Type B pancreatic cell (in vitro differentiated cells): ENCODE measurements around the gene TCF4. TPM values are rescaled to one million over a fixed set of nuclear protein-coding genes. Genes with fewer than 3 reads are reported as not detected.

Experiments used
- DNase-seq: peaks from one replicate; pipeline ENCODE4 v3.0.0; 2021; ENCODE audit warnings: mixed read lengths; ENCODE audit not compliant: unreplicated experiment; ENCODE audit errors: extremely low spot score
- H3K27ac Mint-ChIP-seq: 2 replicates; pipeline ENCODE4 v1.8.0; 2021; ENCODE audit warnings: mild to moderate bottlenecking, mixed read lengths
- H3K27me3 Mint-ChIP-seq: 2 replicates; pipeline ENCODE4 v1.8.0; 2021; ENCODE audit warnings: mixed read lengths
- H3K36me3 Mint-ChIP-seq: 2 replicates; pipeline ENCODE4 v1.8.0; 2021; ENCODE audit warnings: mixed read lengths
- H3K4me1 Mint-ChIP-seq: one replicate; pipeline ENCODE4 v1.8.0; 2021; ENCODE audit warnings: mixed read lengths; ENCODE audit not compliant: unreplicated experiment
- H3K4me3 Mint-ChIP-seq: 2 replicates; pipeline ENCODE4 v1.8.0; 2021; ENCODE audit warnings: mild to moderate bottlenecking, mixed read lengths
- H3K9me3 Mint-ChIP-seq: 2 replicates; pipeline ENCODE4 v1.8.0; 2021; ENCODE audit warnings: mixed read lengths
- total RNA-seq: library from RNA; stranded (reverse); gene quantifications from 2 replicates; pipeline ENCODE4 v1.2.1, GENCODE V29; 2021; ENCODE audit warnings: low replicate concordance
- TF ChIP-seq, protein P1 (sequence below): fragments of 200-600 bp; sonication (generic); conservative IDR thresholded peaks from 2 replicates; pipeline ENCODE4 v1.5.0; 2021; ENCODE audit warnings: antibody characterized with exemption, mild to moderate bottlenecking

Gene TCF4
- total RNA-seq, 1 donor from 2014 or later, result 189 TPM

- Mint-ChIP-seq H3K36me3 (peaks cover 16% of the 10 kb centered on the region), H3K27ac (no peak overlapping the region), H3K4me3 (no peak overlapping the region), H3K9me3 (no peaks in the 10 kb centered on the region), H3K27me3 (no peaks in the 10 kb centered on the region), H3K4me1 (peaks cover 35% of the 10 kb centered on the region)
- TF ChIP-seq, protein P1, sequence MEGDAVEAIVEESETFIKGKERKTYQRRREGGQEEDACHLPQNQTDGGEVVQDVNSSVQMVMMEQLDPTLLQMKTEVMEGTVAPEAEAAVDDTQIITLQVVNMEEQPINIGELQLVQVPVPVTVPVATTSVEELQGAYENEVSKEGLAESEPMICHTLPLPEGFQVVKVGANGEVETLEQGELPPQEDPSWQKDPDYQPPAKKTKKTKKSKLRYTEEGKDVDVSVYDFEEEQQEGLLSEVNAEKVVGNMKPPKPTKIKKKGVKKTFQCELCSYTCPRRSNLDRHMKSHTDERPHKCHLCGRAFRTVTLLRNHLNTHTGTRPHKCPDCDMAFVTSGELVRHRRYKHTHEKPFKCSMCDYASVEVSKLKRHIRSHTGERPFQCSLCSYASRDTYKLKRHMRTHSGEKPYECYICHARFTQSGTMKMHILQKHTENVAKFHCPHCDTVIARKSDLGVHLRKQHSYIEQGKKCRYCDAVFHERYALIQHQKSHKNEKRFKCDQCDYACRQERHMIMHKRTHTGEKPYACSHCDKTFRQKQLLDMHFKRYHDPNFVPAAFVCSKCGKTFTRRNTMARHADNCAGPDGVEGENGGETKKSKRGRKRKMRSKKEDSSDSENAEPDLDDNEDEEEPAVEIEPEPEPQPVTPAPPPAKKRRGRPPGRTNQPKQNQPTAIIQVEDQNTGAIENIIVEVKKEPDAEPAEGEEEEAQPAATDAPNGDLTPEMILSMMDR, result no peak
- no peak for DNase-seq
Measured at GRCh38 chr18:55508651-55509050, 79.3 kb downstream of the TCF4 start.

DNA sequence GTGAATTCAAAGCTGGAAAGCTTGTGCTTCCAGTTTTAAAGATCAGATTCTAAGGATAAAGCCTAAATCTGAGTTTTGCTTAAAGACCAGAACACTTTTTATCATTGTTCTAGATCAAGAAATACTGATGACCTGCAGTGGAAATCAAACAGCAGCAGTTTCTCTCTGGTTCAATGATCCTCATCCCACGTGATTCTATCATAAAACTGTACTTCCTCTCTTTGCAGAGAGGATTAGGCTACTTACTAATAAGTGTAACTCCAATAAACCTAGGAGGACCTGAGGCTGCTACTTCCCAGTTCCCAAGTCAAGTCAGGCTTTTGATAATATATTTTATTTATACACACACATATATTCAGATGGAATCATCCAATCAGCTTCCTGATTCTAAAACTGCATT is 81.9 kb downstream of the TCF4 start:
- DNase-seq, result no peak
- Mint-ChIP-seq H3K27ac (no peak overlapping the region), H3K9me3 (no peaks in the 10 kb centered on the region), H3K4me1 (peaks cover 50% of the 10 kb centered on the region), H3K36me3 (peaks cover 16% of the 10 kb centered on the region), H3K4me3 (no peak overlapping the region), H3K27me3 (no peaks in the 10 kb centered on the region)
- TF ChIP-seq, protein P1, result no peak

DNA sequence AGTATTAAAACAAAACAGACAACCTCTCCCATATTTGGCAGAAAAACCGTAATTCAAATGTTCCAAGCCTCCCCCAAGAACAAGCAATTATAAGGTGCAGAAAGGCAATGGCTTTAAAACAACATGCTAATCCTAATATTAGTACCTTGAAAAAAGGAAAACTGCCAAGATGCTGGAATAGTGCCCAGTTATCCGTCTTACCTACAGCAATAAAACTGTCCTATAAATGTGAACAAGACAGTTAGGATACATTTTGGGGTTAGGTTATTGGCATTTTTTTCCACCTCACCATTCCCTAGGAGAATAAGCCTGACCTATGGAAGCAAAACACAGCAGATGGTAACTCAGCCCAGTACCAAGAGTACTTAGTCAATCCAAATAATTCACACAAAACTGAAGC is 83.2 kb downstream of the TCF4 start:
- Mint-ChIP-seq H3K9me3 (no peaks in the 10 kb centered on the region), H3K4me1 (peaks cover 42% of the 10 kb centered on the region), H3K4me3 (no peak overlapping the region), H3K27ac (no peak overlapping the region), H3K36me3 (peaks cover 16% of the 10 kb centered on the region), H3K27me3 (no peaks in the 10 kb centered on the region)
- TF ChIP-seq, protein P1, result no peak
- DNase-seq, result no peak

- no peak for DNase-seq
- no peak overlapping the region for H3K27ac Mint-ChIP-seq
- H3K4me3 Mint-ChIP-seq, result no peak overlapping the region
- TF ChIP-seq, protein P1, result no peak
- peaks cover 32% of the 10 kb centered on the region for H3K4me1 Mint-ChIP-seq
- H3K36me3 Mint-ChIP-seq, result peaks cover 15% of the 10 kb centered on the region
- no peaks in the 10 kb centered on the region for H3K9me3 Mint-ChIP-seq
- H3K27me3 Mint-ChIP-seq, result no peaks in the 10 kb centered on the region
Measured at GRCh38 chr18:55503167-55503820, 84.7 kb downstream of the TCF4 start.

- H3K36me3 Mint-ChIP-seq, result peaks cover 13% of the 10 kb centered on the region
- TF ChIP-seq, protein P1, result no peak
- DNase-seq, result no peak
- H3K9me3 Mint-ChIP-seq, result no peaks in the 10 kb centered on the region
- H3K4me3 Mint-ChIP-seq, result peak overlapping the region; percentile 60
- no peaks in the 10 kb centered on the region for H3K27me3 Mint-ChIP-seq
- H3K4me1 Mint-ChIP-seq, result peaks cover 30% of the 10 kb centered on the region
- H3K27ac Mint-ChIP-seq, result no peak overlapping the region
Measured at GRCh38 chr18:55501982-55502710, 85.8 kb downstream of the TCF4 start.
